K562 (cell line): ENCODE results near the gene TBL1X. TPM values are rescaled to one million over a fixed set of nuclear protein-coding genes. Genes with fewer than 3 reads are reported as not detected.

ENCODE experiments used
- ATAC-seq: fragments of 200-7000 bp; cut with Tn5 transposase; 3 replicates; pipeline ENCODE4 v1.9.1; 2020; ENCODE audit warnings: moderate library complexity
- BruUV-seq: library from RNA; stranded (reverse); fragments of 400-500 nt; replicated peaks from 2 replicates; lab custom pipeline; 2021; lab: Mats Ljungman, UMichigan
- CTCF ChIA-PET: fragments of 300-600 bp; formaldehyde crosslinking; extraction: SDS; loops from one replicate; lab custom pipeline; 2021; ENCODE audit warnings: low intra/inter-chr PET ratio; lab: Yijun Ruan, JAX
- POLR2A ChIA-PET: fragments of 300-600, 350-650 bp; sonication (Branson Sonifier 250); formaldehyde crosslinking; extraction: SDS; loops from one replicate; lab custom pipeline; 2021; ENCODE audit warnings: antibody characterized with exemption, inconsistent platforms; lab: Yijun Ruan, JAX
- DNase-seq, 4 experiments: peaks; one replicate each; pipeline versions ENCODE4 v3.0.0 to v3.0.0-alpha.2; 2011 to 2018; ENCODE audit warnings: low spot score in 3 of 4, mixed read lengths in 3 of 4; ENCODE audit errors: extremely low read depth in 1 of 4
- FAIRE-seq: peaks from 2 replicates; lab custom pipeline; 2011; peaks lifted over from hg19 to GRCh38; lab: Jason Lieb, UNC
- H2AFZ ChIP-seq: 2 replicates; pipeline ENCODE4 v1.6.0; 2011; ENCODE audit warnings: low read depth, low read length, control low read depth, inconsistent platforms
- H3K27ac ChIP-seq: fragments of 200-600 bp; 3 replicates; pipeline ENCODE4 v1.8.0; 2011; ENCODE audit warnings: low read depth, mild to moderate bottlenecking, control low read depth, inconsistent platforms, low read length, moderate library complexity, mixed read lengths; ENCODE audit errors: extremely low read depth
- H3K27me3 ChIP-seq, 2 experiments: fragments of 300-600 bp in 1 of 2; 2 replicates in 1 of 2; 3 replicates in 1 of 2; pipeline versions ENCODE4 v1.6.0 to v1.8.0; 2011; ENCODE audit warnings: inconsistent platforms in 2 of 2, low read length in 2 of 2, mild to moderate bottlenecking in 1 of 2, mixed read lengths in 1 of 2, moderate library complexity in 1 of 2; ENCODE audit not compliant: control insufficient read depth in 2 of 2, insufficient read depth in 2 of 2
- H3K36me3 ChIP-seq: fragments of 300-600 bp; 3 replicates; pipeline ENCODE4 v1.8.0; 2011; ENCODE audit warnings: mild to moderate bottlenecking, low read length, inconsistent platforms; ENCODE audit not compliant: control insufficient read depth, insufficient read depth
- H3K4me1 ChIP-seq, 2 experiments: fragments of 200-600 bp in 1 of 2; replicated peaks in 1 of 2; 2 replicates in 1 of 2; 3 replicates in 1 of 2; pipeline versions ENCODE4 v1.5.1 to v1.8.0; 2011; ENCODE audit warnings: inconsistent platforms in 2 of 2, low read length in 2 of 2, mild to moderate bottlenecking in 1 of 2, mixed read lengths in 1 of 2, moderate library complexity in 1 of 2; ENCODE audit not compliant: control insufficient read depth in 2 of 2, insufficient read depth in 2 of 2
- H3K4me2 ChIP-seq: 2 replicates; pipeline ENCODE4 v1.6.1; 2011; ENCODE audit warnings: low read length, control low read depth, inconsistent platforms, mixed read lengths; ENCODE audit not compliant: insufficient read depth
- H3K4me3 ChIP-seq: fragments of 200-600 bp; sonication (generic), shearing (Covaris generic); 2 replicates; pipeline ENCODE4 v1.5.1; 2016; ENCODE audit warnings: control low read depth, inconsistent platforms
- H3K79me2 ChIP-seq: fragments of 200-600 bp; 3 replicates; pipeline ENCODE4 v1.8.0; 2011; ENCODE audit warnings: low read length, inconsistent platforms; ENCODE audit not compliant: control insufficient read depth, insufficient read depth
- H3K9ac ChIP-seq, 2 experiments: 2 replicates each; pipeline versions ENCODE4 v1.6.0 to v1.6.1; 2011; ENCODE audit warnings: low read depth in 2 of 2, low read length in 2 of 2, control low read depth in 1 of 2, inconsistent platforms in 1 of 2, mild to moderate bottlenecking in 1 of 2, mixed read lengths in 1 of 2; ENCODE audit not compliant: insufficient read depth in 1 of 2
- H3K9me1 ChIP-seq: one replicate; pipeline ENCODE4 v1.6.0; 2011; ENCODE audit warnings: inconsistent platforms, mild to moderate bottlenecking, low read length, moderate library complexity; ENCODE audit not compliant: control insufficient read depth, insufficient read depth
- H3K9me3 ChIP-seq: replicated peaks from 2 replicates; pipeline ENCODE4 v1.5.1; 2011; ENCODE audit warnings: low read depth, low read length, inconsistent platforms; ENCODE audit not compliant: control insufficient read depth, insufficient read depth
- H4K20me1 ChIP-seq: replicated peaks from 2 replicates; pipeline ENCODE4 v1.6.1; 2011; ENCODE audit warnings: low read length, inconsistent platforms, mixed read lengths; ENCODE audit not compliant: control insufficient read depth, insufficient read depth
- BRD9 ChIP-seq: fragments of 450-650 bp; IDR thresholded peaks from 2 replicates; pipeline ENCODE4 v1.6.1; 2018; ENCODE audit warnings: low read depth; ENCODE audit not compliant: partially characterized antibody
- CHD1 ChIP-seq: fragments of 200-600 bp; sonication (generic); IDR thresholded peaks from one replicate; pipeline ENCODE4 v1.6.1; 2012; ENCODE audit warnings: mild to moderate bottlenecking, moderate library complexity, low read length, inconsistent platforms
- CHD2 ChIP-seq: IDR thresholded peaks from 2 replicates; pipeline ENCODE4 v1.6.1; 2011; ENCODE audit warnings: low read depth, low read length
- GATA2 ChIP-seq: sonication (generic); formaldehyde crosslinking; IDR thresholded peaks from 2 replicates; pipeline ENCODE4 v1.4.0; 2020; ENCODE audit warnings: mild to moderate bottlenecking, missing genetic modification reagents
- ZNF133 ChIP-seq: fragments of 250-450 bp; sonication (Bioruptor Pico); IDR thresholded peaks from 2 replicates; pipeline ENCODE4 v1.4.0; 2020; ENCODE audit warnings: mild to moderate bottlenecking
- ZNF707 ChIP-seq: fragments of 250-450 bp; sonication (Bioruptor Pico); conservative IDR thresholded peaks from 2 replicates; pipeline ENCODE4 v1.8.0; 2022; ENCODE audit warnings: inconsistent platforms, mild to moderate bottlenecking, moderate library complexity
- WGBS: fragments of 100-300 bp; shearing (Covaris generic); methylation state at CpG from one replicate; pipeline ENCODE4 v1.1.6; 2016; ENCODE audit warnings: low coverage, mixed read lengths; ENCODE audit not compliant: insufficient coverage; ENCODE audit errors: missing lambda C conversion rate; 5-methylcytosine and 5-hydroxymethylcytosine counted together
- in situ Hi-C: fragments of 300-500 bp; cut with MboI; formaldehyde crosslinking; loops from 4 replicates; pipeline ENCODE4 v1.15.0; 2018; ENCODE audit warnings: inconsistent platforms, mixed read lengths
- intact Hi-C: fragments of 100-400 bp; cut with micrococcal nuclease; formaldehyde crosslinking; loops from 2 replicates; pipeline ENCODE4 v1.14.2; 2022
- polyA plus RNA-seq, 8 experiments: library from polyadenylated mRNA; depleted of rRNA in 4 of 8; stranded (reverse) in 5 of 8; unstranded in 3 of 8; fragments of >200 nt; fragmentation: Nextera tagmentation in 2 of 8; fragmentation: Illumina TruSeq in 1 of 8; extraction: Ambion mirVana in 2 of 8; extraction: Trizol in 1 of 8; gene quantifications; 2 replicates each; pipeline versions ENCODE4 v1.2.1 to v1.2.3, GENCODE V29; 2011 to 2014; ENCODE audit warnings: inconsistent platforms in 1 of 8, missing spikeins in 1 of 8
- total RNA-seq, 7 experiments: library from RNA; depleted of rRNA in 6 of 7; stranded (reverse); fragments of >200 nt in 6 of 7; fragmentation: Illumina TruSeq in 2 of 7; extraction: Trizol in 2 of 7; gene quantifications; 2 replicates each; pipeline versions ENCODE4 v1.2.1 to v1.2.3, GENCODE V29; 2011 to 2021; ENCODE audit warnings: low replicate concordance in 1 of 7
- TF ChIP-seq, protein P1 (sequence below): fragments of 450-650 bp; IDR thresholded peaks from 2 replicates; pipeline ENCODE4 v1.6.1; 2017; ENCODE audit warnings: antibody characterized with exemption
- TF ChIP-seq, protein P2 (sequence below): fragments of 450-650 bp; IDR thresholded peaks from one replicate; pipeline ENCODE4 v1.6.1; 2018; ENCODE audit warnings: mild to moderate bottlenecking, moderate library complexity; ENCODE audit not compliant: partially characterized antibody
- TF ChIP-seq, protein P3 (sequence below), 2 experiments: fragments of 450-650 bp; IDR thresholded peaks; 2 replicates each; pipeline ENCODE4 v1.6.1; 2016
- TF ChIP-seq, protein P4 (sequence below): fragments of 450-650 bp; IDR thresholded peaks from 2 replicates; pipeline ENCODE4 v1.6.1; 2018; ENCODE audit not compliant: partially characterized antibody

The TBL1X gene
- total and polyA plus RNA-seq, 9 of the 15 experiments (the other 6 are each of a cell fraction or from before 2014, with no cell fraction given): 6.0 to 49.6 (median 19.7) TPM

DNA sequence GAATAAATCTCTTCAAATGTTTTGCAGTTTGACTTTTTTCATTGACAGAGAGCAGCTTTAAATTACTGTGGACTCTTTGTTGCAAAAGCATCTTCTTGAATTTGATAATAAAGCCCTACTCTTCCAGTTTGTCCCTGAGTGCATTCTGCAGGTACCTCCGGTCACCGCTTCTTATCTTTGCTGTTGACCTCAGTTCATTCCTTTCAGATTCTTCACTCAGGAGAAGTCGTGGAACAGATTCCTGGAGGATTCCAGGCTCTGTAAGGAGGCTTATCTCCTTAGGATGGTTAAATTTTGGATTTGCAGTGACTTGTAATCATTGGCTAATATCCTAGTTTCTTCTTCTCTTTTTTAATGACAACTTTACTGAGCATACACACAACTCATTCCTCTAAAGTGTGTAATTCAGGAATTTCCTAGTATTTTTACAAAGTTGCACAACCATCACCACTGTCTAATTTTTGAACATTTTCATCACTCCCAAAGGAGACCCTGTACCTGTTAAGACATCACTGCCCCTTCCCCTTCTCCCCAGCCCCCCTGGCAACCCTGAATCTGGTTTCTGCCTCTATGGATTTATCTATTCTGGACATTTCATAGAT is 22.0 kb downstream of the TBL1X start:
- ChIA-PET POLR2A (interaction anchor here (0.6 to 1.1 kb wide), 3 partner anchors 9 to 144 kb away, joined by 3 read pairs; no protein-coding TSS in a partner anchor), CTCF (no interaction called here)
- Histone ChIP-seq H2AFZ (no peak overlapping the region), H3K27me3 (no peaks in the 10 kb centered on the region), H3K36me3 (peaks cover 10% of the 10 kb centered on the region; the same call in 2 of the 3 replicates), H4K20me1 (no peaks in the 10 kb centered on the region; the same call in 1 of the 2 replicates), H3K9ac (no peak overlapping the region), H3K9me1 (peaks cover 3% of the 10 kb centered on the region), H3K4me2 (no peak overlapping the region), H3K79me2 (peaks cover 67% of the 10 kb centered on the region), H3K4me3 (no peak overlapping the region), H3K9me3 (no peaks in the 10 kb centered on the region), H3K27ac (no peak overlapping the region), H3K4me1 (no peaks in the 10 kb centered on the region; a peak in 1 of 5 replicates)
- ATAC-seq: no peak
- in situ Hi-C loops: no loop called here
- DNase-seq: no peak
- FAIRE-seq: no peak
- 86% methylated on average over 1 of the region's 3 CpGs for WGBS
- TF ChIP-seq CHD1 (no peak), ZNF707 (CRISPR knock-in tag) (no peak), BRD9 (no peak), GATA2 (CRISPR knock-in tag) (no peak), CHD2 (no peak), ZNF133 (CRISPR knock-in tag) (no peak)
- TF ChIP-seq, protein P1, sequence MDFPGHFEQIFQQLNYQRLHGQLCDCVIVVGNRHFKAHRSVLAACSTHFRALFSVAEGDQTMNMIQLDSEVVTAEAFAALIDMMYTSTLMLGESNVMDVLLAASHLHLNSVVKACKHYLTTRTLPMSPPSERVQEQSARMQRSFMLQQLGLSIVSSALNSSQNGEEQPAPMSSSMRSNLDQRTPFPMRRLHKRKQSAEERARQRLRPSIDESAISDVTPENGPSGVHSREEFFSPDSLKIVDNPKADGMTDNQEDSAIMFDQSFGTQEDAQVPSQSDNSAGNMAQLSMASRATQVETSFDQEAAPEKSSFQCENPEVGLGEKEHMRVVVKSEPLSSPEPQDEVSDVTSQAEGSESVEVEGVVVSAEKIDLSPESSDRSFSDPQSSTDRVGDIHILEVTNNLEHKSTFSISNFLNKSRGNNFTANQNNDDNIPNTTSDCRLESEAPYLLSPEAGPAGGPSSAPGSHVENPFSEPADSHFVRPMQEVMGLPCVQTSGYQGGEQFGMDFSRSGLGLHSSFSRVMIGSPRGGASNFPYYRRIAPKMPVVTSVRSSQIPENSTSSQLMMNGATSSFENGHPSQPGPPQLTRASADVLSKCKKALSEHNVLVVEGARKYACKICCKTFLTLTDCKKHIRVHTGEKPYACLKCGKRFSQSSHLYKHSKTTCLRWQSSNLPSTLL: no peak
- TF ChIP-seq, protein P2, sequence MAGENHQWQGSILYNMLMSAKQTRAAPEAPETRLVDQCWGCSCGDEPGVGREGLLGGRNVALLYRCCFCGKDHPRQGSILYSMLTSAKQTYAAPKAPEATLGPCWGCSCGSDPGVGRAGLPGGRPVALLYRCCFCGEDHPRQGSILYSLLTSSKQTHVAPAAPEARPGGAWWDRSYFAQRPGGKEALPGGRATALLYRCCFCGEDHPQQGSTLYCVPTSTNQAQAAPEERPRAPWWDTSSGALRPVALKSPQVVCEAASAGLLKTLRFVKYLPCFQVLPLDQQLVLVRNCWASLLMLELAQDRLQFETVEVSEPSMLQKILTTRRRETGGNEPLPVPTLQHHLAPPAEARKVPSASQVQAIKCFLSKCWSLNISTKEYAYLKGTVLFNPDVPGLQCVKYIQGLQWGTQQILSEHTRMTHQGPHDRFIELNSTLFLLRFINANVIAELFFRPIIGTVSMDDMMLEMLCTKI: no peak
- TF ChIP-seq, protein P3, sequence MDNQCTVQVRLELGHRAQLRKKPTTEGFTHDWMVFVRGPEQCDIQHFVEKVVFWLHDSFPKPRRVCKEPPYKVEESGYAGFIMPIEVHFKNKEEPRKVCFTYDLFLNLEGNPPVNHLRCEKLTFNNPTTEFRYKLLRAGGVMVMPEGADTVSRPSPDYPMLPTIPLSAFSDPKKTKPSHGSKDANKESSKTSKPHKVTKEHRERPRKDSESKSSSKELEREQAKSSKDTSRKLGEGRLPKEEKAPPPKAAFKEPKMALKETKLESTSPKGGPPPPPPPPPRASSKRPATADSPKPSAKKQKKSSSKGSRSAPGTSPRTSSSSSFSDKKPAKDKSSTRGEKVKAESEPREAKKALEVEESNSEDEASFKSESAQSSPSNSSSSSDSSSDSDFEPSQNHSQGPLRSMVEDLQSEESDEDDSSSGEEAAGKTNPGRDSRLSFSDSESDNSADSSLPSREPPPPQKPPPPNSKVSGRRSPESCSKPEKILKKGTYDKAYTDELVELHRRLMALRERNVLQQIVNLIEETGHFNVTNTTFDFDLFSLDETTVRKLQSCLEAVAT (IDR thresholded peaks at IDR 0.05): no peak
- TF ChIP-seq, protein P4, sequence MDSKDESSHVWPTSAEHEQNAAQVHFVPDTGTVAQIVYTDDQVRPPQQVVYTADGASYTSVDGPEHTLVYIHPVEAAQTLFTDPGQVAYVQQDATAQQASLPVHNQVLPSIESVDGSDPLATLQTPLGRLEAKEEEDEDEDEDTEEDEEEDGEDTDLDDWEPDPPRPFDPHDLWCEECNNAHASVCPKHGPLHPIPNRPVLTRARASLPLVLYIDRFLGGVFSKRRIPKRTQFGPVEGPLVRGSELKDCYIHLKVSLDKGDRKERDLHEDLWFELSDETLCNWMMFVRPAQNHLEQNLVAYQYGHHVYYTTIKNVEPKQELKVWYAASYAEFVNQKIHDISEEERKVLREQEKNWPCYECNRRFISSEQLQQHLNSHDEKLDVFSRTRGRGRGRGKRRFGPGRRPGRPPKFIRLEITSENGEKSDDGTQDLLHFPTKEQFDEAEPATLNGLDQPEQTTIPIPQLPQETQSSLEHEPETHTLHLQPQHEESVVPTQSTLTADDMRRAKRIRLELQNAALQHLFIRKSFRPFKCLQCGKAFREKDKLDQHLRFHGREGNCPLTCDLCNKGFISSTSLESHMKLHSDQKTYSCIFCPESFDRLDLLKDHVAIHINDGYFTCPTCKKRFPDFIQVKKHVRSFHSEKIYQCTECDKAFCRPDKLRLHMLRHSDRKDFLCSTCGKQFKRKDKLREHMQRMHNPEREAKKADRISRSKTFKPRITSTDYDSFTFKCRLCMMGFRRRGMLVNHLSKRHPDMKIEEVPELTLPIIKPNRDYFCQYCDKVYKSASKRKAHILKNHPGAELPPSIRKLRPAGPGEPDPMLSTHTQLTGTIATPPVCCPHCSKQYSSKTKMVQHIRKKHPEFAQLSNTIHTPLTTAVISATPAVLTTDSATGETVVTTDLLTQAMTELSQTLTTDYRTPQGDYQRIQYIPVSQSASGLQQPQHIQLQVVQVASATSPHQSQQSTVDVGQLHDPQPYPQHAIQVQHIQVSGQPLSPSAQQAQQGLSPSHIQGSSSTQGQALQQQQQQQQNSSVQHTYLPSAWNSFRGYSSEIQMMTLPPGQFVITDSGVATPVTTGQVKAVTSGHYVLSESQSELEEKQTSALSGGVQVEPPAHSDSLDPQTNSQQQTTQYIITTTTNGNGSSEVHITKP: no peak
- intact Hi-C loops: no loop called here
- no TSS peak for BruUV-seq
